ENCODE measurements around the gene GALNT6. TPM values are rescaled to one million over a fixed set of nuclear protein-coding genes. Genes with fewer than 3 reads are reported as not detected.

The GALNT6 gene
- total and polyA plus RNA-seq, 9 of the 15 experiments (the other 6 are each of a cell fraction or from before 2014, with no cell fraction given), result 1.5 to 8.6 (median 5.1) TPM

DNA sequence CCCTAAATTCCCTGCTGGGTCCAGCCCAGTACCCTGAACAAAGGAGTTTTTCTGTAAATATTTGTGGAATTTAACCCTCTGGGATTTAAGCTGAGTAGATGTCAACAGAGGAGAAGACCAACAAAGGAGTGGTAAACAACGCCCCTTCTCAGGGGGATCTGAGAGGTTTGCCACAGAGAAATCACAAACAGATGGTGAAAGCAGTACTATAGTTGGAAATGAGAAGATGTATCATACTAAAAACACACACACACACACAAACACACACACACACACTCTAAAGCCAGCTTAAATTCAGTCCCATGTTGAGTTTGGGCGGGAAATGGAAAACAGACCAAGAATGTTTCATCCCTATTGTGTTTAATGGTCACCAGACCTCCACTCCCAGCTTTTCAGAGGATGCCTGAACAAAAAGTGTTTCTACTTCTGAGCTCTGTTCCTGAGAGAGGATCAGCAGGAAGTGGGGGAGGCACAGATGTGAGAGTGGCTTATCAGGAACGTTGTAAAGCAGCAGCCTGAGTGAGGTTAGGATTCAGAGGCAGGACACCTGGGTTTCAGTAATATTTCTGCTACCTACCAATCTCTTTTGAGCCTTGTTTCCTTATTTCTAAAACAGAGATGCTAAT, 70.4 kb downstream of the GALNT6 start:
- no peaks in the 10 kb centered on the region; the same call in 1 of the 2 replicates for H3K9me3 ChIP-seq (replicated peaks; ENCODE audit: control insufficient read depth, insufficient read depth, low read depth, low read length)
- peak overlapping the region; percentile 83 for H2AFZ ChIP-seq (ENCODE audit: low read depth, low read length)
- no TSS peak for BruUV-seq (replicated peaks)
- no peaks in the 10 kb centered on the region for H4K20me1 ChIP-seq (replicated peaks; ENCODE audit: control insufficient read depth, insufficient read depth, low read length)
- peak; percentile 83 for ATAC-seq
- CTCF ChIA-PET (ENCODE audit: low intra/inter-chr PET ratio), result interaction anchor here (0.6 kb wide), 1 partner anchor 51 kb away, joined by 3 read pairs; the partner anchor contains the start of gene SMAGP
- peak; percentile 56 to 88 (median 70) for DNase-seq (ENCODE audit: extremely low read depth in 1 of 4, low spot score in 3 of 4)
- no peaks in the 10 kb centered on the region for H3K9me1 ChIP-seq (ENCODE audit: control insufficient read depth, insufficient read depth, low read length)
- POLR2A ChIA-PET, result interaction anchor here (0.7 to 2.9 kb wide), 7 partner anchors 10 to 301 kb away, joined by 3 to 9 read pairs (median 5); partner anchors contain the start of gene CSRNP2
- H3K36me3 ChIP-seq (ENCODE audit: control insufficient read depth, insufficient read depth, low read length), result no peaks in the 10 kb centered on the region
- 9% methylated on average over 3 of the region's 3 CpGs for WGBS (ENCODE audit: insufficient coverage, low coverage, missing lambda C conversion rate)
- peak overlapping the region; percentile 71 for H3K4me2 ChIP-seq (ENCODE audit: insufficient read depth, low read length)
- peak; percentile 96 for FAIRE-seq
- intact Hi-C loops (cut with micrococcal nuclease) (no loop called here), in situ Hi-C loops (cut with MboI) (no loop called here)
- peak overlapping the region; percentile 72 for H3K27ac ChIP-seq (ENCODE audit: extremely low read depth, low read depth, low read length)
- H3K27me3 ChIP-seq (ENCODE audit: control insufficient read depth in 2 of 2, insufficient read depth in 2 of 2, low read length in 2 of 2), result no peaks in the 10 kb centered on the region
- no peaks in the 10 kb centered on the region for H3K79me2 ChIP-seq (ENCODE audit: control insufficient read depth, insufficient read depth, low read length)
- H3K4me1 ChIP-seq (replicated peaks in 1 of 2; ENCODE audit: control insufficient read depth in 2 of 2, insufficient read depth in 2 of 2, low read length in 2 of 2), result peaks cover 33 to 51% of the 10 kb centered on the region in 2 experiments
- H3K9ac ChIP-seq (ENCODE audit: insufficient read depth in 1 of 2, low read depth in 2 of 2, low read length in 2 of 2), result peak overlapping the region in 1 of 2 experiments; percentile 38; a peak in 2 of 4 replicates
- no peak overlapping the region for H3K4me3 ChIP-seq
- TF ChIP-seq CBX3 (IDR thresholded peaks at IDR 0.05; ENCODE audit: borderline replicate concordance in 1 of 2, low read length in 2 of 2) (peak in 1 of 2 experiments; percentile 29; a peak in 1 of 3 replicates), RBM34 (IDR thresholded peaks at IDR 0.05; ENCODE audit: borderline replicate concordance, insufficient read depth, low read length) (no peak), POLR2G (IDR thresholded peaks at IDR 0.05; ENCODE audit: low read depth, low read length) (no peak), RNF2 (IDR thresholded peaks at IDR 0.05) (peak; percentile 55; the same call in 1 of the 2 replicates), SMARCE1 (IDR thresholded peaks at IDR 0.05) (peak; percentile 82), DACH1 (IDR thresholded peaks at IDR 0.05; ENCODE audit: partially characterized antibody) (peak; percentile 33), SPI1 (IDR thresholded peaks at IDR 0.05; ENCODE audit: borderline replicate concordance, low read depth, low read length) (peak; percentile 62; the same call in 1 of the 2 replicates), ETV5 (CRISPR knock-in tag; IDR thresholded peaks at IDR 0.05; ENCODE audit: low read depth) (peak; percentile 53; the same call in 1 of the 2 replicates), CTBP1 (IDR thresholded peaks at IDR 0.05; ENCODE audit: borderline replicate concordance) (peak; percentile 71; the same call in 1 of the 2 replicates), SMARCA4 (IDR thresholded peaks at IDR 0.05) (peak; percentile 89)
- TF ChIP-seq, protein P1, sequence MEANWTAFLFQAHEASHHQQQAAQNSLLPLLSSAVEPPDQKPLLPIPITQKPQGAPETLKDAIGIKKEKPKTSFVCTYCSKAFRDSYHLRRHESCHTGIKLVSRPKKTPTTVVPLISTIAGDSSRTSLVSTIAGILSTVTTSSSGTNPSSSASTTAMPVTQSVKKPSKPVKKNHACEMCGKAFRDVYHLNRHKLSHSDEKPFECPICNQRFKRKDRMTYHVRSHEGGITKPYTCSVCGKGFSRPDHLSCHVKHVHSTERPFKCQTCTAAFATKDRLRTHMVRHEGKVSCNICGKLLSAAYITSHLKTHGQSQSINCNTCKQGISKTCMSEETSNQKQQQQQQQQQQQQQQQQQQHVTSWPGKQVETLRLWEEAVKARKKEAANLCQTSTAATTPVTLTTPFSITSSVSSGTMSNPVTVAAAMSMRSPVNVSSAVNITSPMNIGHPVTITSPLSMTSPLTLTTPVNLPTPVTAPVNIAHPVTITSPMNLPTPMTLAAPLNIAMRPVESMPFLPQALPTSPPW (CRISPR knock-in tag; IDR thresholded peaks at IDR 0.05), result peak; percentile 25; the same call in 1 of the 2 replicates
- TF ChIP-seq, protein P2, sequence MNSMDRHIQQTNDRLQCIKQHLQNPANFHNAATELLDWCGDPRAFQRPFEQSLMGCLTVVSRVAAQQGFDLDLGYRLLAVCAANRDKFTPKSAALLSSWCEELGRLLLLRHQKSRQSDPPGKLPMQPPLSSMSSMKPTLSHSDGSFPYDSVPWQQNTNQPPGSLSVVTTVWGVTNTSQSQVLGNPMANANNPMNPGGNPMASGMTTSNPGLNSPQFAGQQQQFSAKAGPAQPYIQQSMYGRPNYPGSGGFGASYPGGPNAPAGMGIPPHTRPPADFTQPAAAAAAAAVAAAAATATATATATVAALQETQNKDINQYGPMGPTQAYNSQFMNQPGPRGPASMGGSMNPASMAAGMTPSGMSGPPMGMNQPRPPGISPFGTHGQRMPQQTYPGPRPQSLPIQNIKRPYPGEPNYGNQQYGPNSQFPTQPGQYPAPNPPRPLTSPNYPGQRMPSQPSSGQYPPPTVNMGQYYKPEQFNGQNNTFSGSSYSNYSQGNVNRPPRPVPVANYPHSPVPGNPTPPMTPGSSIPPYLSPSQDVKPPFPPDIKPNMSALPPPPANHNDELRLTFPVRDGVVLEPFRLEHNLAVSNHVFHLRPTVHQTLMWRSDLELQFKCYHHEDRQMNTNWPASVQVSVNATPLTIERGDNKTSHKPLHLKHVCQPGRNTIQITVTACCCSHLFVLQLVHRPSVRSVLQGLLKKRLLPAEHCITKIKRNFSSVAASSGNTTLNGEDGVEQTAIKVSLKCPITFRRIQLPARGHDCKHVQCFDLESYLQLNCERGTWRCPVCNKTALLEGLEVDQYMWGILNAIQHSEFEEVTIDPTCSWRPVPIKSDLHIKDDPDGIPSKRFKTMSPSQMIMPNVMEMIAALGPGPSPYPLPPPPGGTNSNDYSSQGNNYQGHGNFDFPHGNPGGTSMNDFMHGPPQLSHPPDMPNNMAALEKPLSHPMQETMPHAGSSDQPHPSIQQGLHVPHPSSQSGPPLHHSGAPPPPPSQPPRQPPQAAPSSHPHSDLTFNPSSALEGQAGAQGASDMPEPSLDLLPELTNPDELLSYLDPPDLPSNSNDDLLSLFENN (IDR thresholded peaks at IDR 0.05; ENCODE audit: low read depth in 2 of 2, low read length in 2 of 2), result peak in 1 of 2 experiments; percentile 65; a peak in 1 of 4 replicates
